DMS79 (cell line): ENCODE measurements around the gene BTN1A1.
A peak's percentile ranks its signal among the peaks of the same experiment; 100 is the strongest.
"Not testable (repeated sequence)": the region's sequence is repeated elsewhere in the genome, so short reads cannot be mapped to it uniquely, and the experiment has no call there.

Experiments
- DNase-seq: peaks from one replicate; lab custom pipeline; 2025; lab: John Stamatoyannopoulos, UW

BTN1A1 gene, protein sequence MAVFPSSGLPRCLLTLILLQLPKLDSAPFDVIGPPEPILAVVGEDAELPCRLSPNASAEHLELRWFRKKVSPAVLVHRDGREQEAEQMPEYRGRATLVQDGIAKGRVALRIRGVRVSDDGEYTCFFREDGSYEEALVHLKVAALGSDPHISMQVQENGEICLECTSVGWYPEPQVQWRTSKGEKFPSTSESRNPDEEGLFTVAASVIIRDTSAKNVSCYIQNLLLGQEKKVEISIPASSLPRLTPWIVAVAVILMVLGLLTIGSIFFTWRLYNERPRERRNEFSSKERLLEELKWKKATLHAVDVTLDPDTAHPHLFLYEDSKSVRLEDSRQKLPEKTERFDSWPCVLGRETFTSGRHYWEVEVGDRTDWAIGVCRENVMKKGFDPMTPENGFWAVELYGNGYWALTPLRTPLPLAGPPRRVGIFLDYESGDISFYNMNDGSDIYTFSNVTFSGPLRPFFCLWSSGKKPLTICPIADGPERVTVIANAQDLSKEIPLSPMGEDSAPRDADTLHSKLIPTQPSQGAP

DNA sequence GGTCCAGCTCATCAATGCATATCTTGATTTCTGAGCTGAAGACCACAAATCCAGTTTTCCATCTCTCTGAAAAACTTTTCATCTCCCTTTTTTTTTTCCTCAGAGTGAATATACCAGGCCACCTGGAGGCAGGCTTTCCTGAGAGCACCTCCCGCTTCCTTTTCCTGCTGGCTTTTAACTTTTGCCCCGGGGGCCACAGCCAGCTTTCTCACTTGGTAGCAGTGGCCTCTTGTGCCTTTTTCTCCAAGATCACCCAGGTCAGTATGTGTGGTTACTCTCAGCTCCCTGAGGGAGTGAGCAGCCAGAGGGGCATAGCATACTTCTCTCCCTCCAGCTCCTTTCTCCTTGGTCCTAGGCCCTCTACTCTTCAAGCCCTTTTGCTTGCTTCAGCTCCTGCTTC lies at the start of gene BTN1A1:
Gene BTN1A1, plus strand, starts transcription at position 202 of the 400 bp plus-strand sequence. CDS start 984 bp downstream, outside the sequence.
- DNase-seq: no peak

DNA sequence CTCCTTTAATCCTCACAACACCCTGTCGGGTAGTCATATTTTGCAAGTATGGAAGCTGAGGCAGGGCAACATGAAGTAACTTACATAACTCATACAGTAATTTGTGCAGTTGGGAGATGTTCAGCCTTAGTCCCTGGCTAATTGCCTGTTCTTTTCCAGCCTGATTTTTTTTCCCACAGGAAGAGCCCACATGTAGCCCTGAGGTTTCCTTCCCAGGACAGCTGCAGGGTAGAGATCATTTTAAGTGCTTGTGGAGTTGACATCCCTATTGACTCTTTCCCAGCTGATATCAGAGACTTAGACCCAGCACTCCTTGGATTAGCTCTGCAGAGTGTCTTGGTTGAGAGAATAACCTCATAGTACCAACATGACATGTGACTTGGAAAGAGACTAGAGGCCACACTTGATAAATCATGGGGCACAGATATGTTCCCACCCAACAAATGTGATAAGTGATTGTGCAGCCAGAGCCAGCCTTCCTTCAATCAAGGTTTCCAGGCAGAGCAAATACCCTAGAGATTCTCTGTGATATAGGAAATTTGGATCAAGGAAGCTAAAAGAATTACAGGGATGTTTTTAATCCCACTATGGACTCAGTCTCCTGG lies 47.4 kb upstream of the BTN1A1 start:
- no peak for DNase-seq

DNA sequence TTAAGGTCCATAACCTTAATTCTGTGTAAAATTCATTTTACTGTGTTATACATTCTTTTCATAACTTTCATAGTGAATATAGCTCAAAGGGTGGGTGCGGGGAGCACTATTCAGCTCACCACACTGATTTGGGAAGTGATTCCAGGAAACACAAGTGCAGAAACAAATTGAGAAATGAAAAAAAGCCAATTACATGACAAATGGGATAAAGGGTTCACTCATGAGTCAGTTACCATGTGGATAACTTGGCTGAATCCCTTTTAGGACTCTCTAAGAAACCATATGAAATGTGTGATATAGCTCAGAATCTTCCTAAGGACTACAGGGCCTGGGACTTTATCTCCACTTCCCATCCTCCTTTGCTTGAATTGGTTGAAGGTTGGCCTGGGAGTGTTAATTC lies 45.5 kb upstream of the BTN1A1 start:
- no peak for DNase-seq

DNA sequence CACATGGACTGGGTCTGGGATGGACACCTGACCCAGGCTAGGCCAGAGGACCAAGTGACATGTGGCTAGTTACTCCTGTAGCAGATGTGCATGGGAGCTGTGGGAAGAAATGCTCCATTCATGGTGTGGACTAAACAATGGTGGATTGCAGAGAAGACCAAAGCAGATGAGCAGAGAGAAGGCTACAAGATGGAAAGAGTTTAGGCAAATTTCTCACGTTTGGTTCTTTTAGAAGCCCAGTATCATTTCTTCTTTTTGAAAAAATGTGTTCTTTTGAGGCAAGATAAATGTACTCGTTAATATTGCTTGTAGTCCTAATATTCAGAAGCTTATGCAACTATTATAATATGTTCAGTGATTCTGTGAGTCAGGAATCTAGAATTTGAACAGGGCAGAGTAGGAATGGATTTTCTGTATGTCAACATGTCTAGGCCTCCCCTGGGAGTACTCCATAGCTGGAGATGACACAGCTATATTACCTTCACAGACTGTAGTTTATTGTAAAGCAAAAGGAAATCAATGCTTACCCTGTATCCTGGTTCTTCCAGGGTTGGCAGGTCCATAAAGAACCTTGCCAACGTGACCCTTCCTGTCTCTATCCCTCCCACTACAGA lies 44.6 kb upstream of the BTN1A1 start:
- DNase-seq: no peak

DNA sequence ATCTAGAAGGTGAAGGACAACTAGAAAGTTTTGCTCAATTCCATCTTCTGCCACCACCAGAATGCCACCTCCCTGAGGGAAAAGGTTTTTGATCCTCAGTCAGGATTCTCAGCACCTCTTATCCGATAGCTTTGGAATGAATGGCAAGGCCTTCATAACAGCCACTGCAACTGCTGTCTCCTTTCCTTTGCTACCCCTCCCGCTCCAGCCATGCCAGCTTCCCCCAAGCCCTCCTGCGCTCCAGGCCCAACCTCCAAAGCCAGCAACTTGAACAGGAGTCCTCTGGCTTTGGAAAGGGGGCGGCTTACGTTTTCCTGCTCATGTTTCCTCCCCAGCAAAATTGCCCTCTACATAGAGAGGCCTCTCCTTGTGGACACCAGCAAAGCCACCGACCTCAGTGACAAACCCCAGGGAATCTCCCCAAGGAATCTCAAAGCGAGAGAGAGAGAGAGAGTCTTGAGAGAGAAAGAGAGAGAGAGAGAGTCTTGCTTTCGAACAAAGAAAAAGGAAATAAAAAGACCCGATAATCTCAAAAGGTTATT lies 42.8 kb upstream of the BTN1A1 start:
- no peak for DNase-seq

DNA sequence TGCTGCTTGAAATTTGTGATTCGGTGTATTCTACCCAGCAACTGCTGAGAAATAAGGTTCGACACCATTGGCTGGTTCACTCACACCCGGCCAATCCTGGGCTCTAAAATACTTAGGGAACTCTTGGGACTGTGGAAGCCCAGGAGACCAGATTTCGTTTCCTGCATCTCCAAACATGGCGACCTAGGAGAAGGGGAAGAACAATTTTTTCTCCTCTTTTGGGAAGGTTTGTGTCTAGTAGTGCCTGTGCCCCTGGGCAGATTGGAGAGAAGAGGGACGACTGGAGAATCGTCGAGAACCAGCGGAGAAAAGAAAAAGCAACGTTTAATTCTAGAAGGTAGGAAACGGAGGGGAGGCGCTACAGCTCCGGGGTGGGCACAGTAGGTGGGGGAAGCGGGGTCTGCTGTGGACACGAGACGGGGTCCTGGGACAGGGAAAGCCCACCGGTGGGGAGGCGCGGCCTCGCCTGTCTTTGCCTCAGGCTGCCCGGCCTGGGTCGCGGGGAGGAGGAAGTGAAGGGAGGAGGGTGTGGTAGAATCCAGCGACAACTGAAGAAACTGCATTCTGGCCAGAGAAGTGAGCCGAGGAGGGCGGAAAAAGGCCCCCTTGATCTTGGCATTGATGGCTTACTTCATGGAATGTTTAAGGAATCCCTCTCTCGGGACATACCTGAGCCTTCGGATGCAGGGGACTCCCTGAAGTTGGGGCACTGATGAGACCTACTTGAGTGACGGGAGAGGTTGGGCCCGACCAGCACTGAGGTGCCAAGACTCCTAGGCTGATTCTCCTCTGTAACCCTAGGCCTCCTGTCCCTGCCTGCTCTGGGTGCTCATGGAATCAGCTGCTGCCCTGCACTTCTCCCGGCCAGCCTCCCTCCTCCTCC lies 42.1 kb upstream of the BTN1A1 start, which contains the start of gene BTN2A1:
Gene BTN2A1, plus strand, starts transcription at position 150 of the 883 bp plus-strand sequence. Its CDS starts 682 bp downstream, at position 832.
- peak; percentile 71 for DNase-seq

DNA sequence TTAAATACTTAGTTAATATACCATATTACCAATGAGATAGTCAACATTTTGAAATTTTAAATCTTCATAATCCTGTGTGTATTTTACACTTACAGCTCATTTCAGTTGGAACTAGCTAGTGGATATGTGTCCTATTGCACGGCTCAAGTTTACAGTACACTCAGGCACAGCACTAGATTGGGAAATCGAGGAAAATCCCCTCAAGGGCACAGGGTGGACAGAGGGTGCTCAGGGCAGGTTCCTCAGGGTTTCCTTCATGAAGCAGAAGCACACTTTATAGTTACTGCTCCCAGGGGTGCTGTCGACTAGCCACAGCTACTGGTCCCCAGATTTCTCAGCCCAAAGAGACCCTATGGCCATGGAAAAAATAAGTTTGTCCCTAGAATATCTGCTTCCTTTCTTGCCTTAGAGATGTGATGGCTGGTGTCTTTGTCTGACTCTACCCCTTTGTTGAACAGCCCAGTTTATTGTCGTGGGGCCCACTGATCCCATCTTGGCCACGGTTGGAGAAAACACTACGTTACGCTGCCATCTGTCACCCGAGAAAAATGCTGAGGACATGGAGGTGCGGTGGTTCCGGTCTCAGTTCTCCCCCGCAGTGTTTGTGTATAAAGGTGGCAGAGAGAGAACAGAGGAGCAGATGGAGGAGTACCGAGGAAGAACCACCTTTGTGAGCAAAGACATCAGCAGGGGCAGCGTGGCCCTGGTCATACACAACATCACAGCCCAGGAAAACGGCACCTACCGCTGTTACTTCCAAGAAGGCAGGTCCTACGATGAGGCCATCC lies 40.9 kb upstream of the BTN1A1 start:
- DNase-seq: no peak

DNA sequence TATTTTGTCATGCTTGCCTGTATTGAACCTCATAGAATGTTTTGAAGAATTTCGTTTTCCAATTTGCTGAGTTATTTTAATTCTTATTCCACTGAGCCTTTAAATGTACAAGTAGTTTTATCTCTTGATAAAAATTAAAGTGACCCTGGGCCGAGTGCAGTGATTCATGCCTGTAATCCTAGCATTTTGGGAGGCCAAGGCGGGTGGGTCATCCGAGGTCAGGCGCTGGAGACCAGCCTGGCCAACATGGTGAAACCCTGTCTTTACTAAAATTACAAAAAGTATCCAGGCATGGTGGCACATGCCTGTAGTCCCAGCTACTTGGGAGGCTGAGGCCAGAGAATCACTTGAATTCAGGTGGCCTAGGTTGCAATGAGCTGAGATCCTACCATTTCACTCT lies 38.8 kb upstream of the BTN1A1 start:
- not testable (repeated sequence) for DNase-seq

DNA sequence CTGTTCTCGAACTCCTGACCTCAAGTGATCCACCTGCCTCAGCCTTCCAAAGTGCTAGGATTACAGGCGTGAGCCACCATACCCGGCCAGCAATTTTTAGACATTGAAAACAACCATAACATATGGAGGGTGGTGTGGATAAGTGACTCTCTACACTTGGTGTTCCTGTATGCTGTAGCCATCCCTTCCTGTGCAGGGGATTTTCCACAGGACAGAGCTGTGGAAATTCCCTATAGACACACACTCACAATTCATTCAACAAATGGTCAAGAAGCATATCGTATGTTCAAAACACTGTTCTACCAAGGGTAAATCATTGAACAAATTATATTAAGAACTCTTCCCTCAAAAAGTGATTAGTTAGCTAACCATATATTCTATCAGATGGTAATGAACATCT lies 36.1 kb upstream of the BTN1A1 start:
- no peak for DNase-seq

DNA sequence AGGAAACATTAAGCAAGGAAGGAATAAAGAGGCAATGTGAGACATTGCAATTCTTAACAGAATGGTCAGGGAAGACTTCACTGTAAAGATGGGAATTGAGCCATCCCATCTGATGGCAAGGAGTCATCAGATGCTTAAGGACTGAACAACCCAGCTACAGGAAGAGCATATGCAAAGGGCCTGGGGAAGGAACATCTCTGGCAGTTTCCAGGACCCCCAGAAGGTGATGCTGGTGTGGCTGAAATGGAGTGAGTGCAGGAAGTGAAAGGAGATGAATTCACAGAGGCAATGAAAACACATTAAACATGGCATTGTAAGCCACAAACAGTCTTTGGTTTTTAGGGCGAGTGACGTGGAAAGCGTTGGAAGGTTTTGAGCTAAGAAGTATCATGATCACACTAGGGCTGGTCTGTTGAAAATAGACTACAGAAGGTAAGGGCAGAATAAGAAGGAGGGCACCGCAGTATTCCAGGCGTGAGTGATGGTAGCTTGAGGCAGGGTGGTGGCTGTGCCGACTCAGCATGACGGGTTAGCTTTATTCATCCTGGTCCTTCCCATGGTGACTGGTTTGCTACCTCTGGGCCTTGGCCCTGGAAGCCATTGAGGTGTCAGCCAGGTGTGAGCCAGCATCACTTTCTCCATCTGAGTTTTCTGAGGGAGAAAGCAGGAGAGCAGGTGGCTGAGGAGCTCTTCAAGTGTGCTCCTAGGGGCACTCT lies 35.5 kb upstream of the BTN1A1 start:
- no peak for DNase-seq

DNA sequence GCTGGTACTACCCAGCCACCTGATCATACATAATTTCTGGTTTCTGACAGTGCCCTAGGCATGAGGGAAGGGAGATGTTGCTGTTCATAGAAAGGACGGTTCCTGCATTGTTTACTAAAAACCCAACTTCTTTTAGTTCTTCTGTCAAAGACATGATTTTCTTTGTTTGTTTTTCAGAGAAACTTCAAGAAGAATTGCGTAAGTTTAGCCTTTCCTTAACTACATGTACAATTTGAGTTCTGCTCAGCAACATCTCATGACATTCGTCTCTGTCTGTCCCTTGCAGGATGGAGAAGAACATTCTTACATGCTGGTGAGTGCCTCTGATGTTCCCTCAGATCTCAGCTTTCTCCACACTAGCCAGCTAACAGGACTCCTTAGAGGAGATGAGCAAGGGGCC lies 34.3 kb upstream of the BTN1A1 start:
- DNase-seq: no peak

DNA sequence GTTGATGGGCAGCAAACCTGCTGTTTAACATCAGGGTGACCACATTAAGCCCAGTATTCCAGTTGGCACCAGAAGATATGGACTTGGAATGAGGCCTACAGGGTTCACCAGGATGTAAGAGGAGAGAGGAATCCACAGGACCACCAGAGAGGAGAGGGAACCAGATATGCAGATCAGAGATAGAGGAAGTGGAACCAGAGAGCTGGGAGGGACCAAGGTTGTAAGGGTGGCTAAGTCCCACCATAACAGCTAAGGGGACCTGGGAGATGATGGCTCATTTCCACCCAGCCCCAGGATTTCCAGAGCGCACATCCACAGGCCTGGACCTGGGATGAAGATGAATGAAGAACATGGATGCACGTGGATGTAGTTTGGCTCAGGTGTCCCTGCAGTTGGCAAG lies 31.3 kb upstream of the BTN1A1 start:
- DNase-seq: no peak

DNA sequence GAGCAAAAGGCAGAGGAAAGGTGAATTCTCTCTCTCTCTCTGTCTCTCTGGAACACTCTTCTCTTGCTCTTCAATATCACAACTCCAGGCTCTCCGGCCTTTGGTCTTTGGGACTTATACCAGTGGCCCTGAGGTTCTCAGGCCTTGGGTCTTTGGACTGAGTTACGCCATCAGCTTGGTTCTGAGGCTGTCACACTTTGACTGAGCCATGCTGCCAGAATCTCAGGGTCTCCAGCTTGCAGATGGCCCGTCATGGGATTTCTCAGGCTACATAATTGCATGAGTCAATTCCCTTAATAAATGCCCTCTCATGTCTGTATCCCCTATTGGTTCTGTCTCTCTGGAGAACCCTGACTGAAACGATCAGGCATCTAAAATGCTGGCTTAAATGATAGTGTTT lies 29.5 kb upstream of the BTN1A1 start:
- no peak for DNase-seq

DNA sequence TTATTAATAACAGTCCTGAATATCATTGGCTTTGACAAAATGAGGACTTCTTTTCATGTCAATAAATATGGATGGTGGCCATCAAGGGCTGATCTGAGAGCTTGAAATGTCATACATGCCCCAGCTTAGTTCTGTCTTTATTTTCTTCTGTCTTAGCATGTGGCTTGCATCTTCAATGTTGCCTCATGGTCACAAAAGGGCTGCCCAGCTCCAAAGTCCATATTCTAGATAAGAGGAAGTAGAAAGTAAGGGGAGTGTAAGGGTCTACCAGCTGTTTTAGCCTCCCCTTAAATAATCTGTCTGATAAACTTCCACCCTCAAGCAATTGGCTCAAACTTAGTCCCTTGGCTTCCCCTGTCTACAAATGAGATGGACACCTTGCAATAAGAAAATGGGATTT lies 28.1 kb upstream of the BTN1A1 start:
- DNase-seq: no peak

DNA sequence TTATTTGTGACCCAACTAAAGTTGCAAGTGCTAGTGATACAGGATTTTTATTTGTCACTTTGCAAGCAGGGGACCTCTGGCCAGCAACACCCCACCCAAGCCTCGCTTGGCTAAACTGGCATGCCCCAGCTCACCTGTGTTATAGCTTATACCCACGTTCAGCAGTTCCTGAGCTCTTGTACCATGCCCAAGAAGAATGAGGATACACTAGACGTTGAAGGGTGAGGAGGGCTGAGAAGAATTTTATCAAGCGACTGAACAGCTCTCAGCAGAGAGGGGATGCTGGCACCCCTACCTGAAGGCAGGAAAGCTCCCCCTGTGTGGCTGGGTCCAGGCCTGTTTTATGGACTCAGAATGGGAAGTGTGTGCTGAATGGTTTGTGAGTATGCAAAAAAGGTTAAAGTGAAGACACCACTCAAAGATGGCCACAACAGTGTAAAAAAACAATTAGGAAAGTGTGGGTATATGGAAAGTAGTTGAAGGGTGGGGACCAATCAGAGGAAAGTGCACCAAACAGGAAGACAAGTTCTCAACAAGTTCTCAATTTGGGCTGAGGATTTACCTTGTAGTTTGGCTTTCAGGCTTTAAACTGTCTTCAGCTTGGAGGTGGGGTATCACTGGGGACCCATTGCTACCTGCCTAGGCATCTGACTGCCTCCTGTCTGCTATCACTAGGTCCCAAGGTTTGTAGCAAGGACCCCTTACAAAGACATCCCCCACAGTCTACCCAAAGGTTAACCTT lies 27.4 kb upstream of the BTN1A1 start:
- DNase-seq: no peak

DNA sequence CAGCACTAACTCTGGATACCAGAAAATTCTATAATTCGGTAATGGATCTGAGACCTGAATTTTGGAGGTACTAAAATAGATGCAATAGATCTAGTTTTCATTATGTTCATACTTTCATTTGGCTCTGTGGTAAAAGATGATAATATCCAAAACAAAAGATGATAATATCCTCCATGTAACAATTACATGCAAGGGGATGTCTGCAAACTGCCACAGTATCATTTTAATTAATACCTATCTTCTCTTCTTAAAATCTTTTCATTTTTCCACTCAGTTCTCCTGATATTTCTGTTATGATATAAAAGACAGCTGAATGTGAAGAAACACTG lies 26.7 kb upstream of the BTN1A1 start:
- DNase-seq: no peak

DNA sequence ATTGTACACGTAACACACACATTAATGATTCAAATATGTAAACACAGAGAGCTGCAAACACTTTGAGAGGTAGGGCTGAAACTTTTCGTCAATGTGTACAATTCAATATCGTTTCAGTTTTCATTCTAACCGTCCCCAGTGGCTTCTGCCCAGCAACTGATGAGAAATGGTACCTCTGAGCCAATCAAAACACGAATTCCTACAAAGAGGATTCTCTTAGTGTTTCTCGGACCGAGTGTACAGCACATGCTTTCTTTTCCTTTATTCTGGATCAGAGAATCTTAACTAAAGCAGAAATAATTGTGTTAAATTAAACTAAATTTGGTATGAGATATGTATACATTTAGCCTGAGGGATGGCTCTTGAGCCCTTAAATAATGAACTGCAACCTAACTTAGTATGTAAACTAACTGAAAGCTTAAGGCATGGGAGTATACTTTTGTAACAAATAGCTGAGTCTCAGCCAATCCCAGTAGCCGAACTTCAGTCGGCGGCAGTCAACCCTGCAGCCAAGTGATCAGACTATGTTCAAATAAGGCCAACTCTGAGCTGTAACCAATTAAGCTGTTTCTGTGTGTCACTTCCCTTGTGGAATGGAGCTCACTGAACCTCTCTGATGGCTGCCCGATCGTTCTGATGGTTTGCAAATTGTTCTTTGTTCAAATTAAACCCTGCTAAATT lies 26.2 kb upstream of the BTN1A1 start:
- peak; percentile 60 for DNase-seq

DNA sequence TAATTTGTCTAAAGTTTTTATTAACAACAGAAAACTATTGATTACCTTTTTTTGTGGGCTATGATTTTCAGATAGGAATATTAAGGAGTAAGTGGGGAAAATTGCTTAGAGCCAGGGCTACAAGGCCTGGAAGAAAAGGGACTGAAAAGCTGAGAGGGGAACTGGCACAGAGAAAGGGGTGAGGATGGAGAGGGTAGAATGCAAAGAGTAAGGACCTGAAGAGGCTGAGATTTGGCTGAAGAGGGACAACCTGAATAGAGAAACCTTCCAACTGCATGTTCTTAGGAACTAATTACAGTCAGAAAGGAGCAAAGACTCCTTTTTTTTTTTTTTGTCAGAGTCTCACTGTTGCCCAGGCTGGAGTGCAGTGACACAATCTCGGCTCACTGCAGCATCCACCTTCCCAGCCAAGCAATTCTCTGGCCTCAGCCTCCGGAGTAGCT lies 25.6 kb upstream of the BTN1A1 start:
- DNase-seq: no peak
